ENCODE data around the gene OR8D2.

OR8D2 gene

DNA sequence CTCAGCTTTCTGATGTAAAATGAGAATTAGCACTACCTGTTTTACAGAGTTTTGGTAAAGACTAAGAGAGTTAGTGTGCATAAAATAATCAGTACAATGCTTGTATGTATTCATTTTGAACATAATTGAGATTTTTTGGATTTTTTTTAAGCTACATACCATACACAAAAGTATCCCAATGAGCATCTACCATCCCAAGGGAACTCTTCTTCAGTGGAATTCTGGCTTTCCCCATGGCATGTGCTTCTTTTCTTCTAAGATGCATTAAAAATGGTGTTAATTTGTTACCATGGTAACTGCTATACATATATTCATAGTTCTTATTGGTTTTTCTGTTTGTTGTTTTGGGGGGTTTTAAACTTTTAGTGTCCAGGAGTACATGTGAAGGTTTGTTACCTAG, 24.0 kb downstream of the OR8D2 start:
- no peak for TF ChIP-seq CTCF (IDR thresholded peaks at IDR 0.05; ENCODE audit: low read depth, low read length)
- no peak for DNase-seq (ENCODE audit: low read depth in 2 of 2)
- no peak overlapping the region for H3K4me3 ChIP-seq (replicated peaks in 1 of 2; ENCODE audit: low read depth in 2 of 2, low read length in 2 of 2)

- no peak for TF ChIP-seq CTCF (IDR thresholded peaks at IDR 0.05; ENCODE audit: low read depth, low read length)
- H3K4me3 ChIP-seq (replicated peaks in 1 of 2; ENCODE audit: low read depth in 2 of 2, low read length in 2 of 2): no peak overlapping the region
- no peak for DNase-seq (ENCODE audit: low read depth in 2 of 2)
Observed at GRCh38 chr11:124294687-124295086, 25.3 kb downstream of the OR8D2 start.

GRCh38 chr11:124285610-124286344, 34.2 kb downstream of the OR8D2 start:
- H3K4me3 ChIP-seq (replicated peaks in 1 of 2; ENCODE audit: low read depth in 2 of 2, low read length in 2 of 2): no peak overlapping the region
- DNase-seq (ENCODE audit: low read depth in 2 of 2): peak; percentile 75 to 98
- no peak for TF ChIP-seq CTCF (IDR thresholded peaks at IDR 0.05; ENCODE audit: low read depth, low read length)

- TF ChIP-seq CTCF (IDR thresholded peaks at IDR 0.05; ENCODE audit: low read depth, low read length): no peak
- H3K4me3 ChIP-seq (replicated peaks in 1 of 2; ENCODE audit: low read depth in 2 of 2, low read length in 2 of 2): no peak overlapping the region
- peak; percentile 15 to 85 for DNase-seq (ENCODE audit: low read depth in 2 of 2)
Observed at GRCh38 chr11:124278261-124278660, 41.7 kb downstream of the OR8D2 start.

GRCh38 chr11:124277804-124278203, 42.2 kb downstream of the OR8D2 start:
- H3K4me3 ChIP-seq (replicated peaks in 1 of 2; ENCODE audit: low read depth in 2 of 2, low read length in 2 of 2): no peak overlapping the region
- DNase-seq (ENCODE audit: low read depth in 2 of 2): no peak
- TF ChIP-seq CTCF (IDR thresholded peaks at IDR 0.05; ENCODE audit: low read depth, low read length): peak; percentile 7

DNA sequence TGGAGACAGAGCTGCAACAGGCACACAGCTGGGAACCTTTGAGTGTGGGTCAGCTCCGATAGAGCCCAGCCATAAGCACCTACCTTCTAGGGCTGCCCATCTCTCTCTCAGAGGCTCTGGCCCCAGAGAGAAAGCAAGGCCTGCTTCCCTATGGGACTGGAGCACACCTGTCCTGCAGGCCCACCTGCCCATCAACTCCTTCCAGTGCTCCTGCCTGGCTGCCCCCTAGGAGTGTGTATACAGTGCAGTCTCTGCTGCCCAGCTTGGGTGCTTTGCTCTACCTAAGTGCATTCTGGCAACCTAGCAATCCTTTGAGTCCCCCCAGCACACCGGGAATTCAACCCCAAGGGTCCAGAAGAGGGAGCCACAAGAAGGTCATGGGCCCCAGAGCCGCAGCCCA, 42.8 kb downstream of the OR8D2 start:
- no peak overlapping the region for H3K4me3 ChIP-seq (replicated peaks in 1 of 2; ENCODE audit: low read depth in 2 of 2, low read length in 2 of 2)
- DNase-seq (ENCODE audit: low read depth in 2 of 2): no peak
- no peak for TF ChIP-seq CTCF (IDR thresholded peaks at IDR 0.05; ENCODE audit: low read depth, low read length)

GRCh38 chr11:124276081-124276480, 43.9 kb downstream of the OR8D2 start:
- no peak overlapping the region for H3K4me3 ChIP-seq (replicated peaks in 1 of 2; ENCODE audit: low read depth in 2 of 2, low read length in 2 of 2)
- DNase-seq (ENCODE audit: low read depth in 2 of 2): peak; percentile 41 to 82
- TF ChIP-seq CTCF (IDR thresholded peaks at IDR 0.05; ENCODE audit: low read depth, low read length): no peak

Data from cardiac fibroblast (primary cell).